GM18505 (cell line): ENCODE data around the gene PLOD1.
A peak's percentile ranks its signal among the peaks of the same experiment; 100 is the strongest.
"Not testable (repeated sequence)": the region's sequence is repeated elsewhere in the genome, so short reads cannot be mapped to it uniquely, and the experiment has no call there.

ENCODE experiments used
- ATAC-seq: cut with Tn5 transposase; IDR thresholded peaks from one replicate; pipeline ENCODE4 v1.9.1; 2021; ENCODE audit not compliant: unreplicated experiment
- POLR2A ChIP-seq: IDR thresholded peaks from 4 replicates; pipeline ENCODE4 v1.6.1; 2011; ENCODE audit warnings: borderline replicate concordance; ENCODE audit not compliant: insufficient read depth, insufficient read length; ENCODE audit errors: extremely low read depth

The PLOD1 gene

DNA sequence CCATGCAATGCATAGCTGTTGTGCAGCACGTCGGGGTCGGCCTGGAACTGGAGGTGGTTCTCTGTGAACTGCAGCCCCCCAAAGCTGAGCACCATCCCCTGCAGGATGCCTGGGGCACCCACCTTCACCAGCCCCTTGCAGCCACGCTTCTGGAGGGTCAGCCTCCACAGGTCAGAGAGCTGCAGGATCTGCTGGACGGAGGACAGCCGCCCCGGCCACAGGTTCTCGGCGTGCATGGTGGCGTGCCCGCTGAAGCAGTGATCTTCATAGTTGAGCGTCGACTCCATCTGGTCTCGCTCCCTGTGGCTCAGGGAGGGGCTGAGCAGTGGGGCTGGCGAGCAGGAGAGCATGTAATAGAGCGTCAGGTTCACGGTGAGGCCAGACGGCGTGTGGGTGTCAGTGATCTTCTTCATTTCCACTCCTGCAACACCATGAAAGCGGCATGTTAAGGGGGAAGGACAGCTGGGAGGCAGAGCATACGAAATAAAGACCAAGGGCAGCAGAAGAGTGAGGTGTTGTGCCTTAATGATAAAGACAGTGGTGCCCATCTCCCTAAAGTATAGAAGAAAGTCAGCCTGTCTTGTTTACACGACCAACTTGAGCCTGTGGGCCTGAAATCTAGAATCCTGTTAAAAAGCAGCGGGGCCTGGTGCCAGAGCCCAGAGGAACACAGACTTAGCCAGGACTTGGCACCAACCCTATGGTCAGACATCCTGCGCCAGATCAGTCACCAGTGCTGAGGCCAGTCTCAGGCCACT lies 11.3 kb upstream of the PLOD1 start:
- TF ChIP-seq POLR2A = no peak
- ATAC-seq = no peak

DNA sequence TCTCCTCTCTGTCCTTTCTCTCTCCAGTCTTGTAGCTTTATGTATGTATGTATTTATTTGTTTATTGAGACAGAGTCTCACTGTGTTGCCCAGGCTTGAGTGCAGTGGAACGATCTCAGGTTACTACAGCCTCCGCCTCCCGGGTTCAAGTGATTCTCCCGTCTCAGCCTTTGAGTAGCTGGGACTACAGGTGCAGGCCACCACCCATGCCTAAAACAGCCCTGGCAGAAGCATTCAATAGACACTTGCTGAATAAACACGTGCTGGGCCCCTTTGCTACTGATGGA lies 10.7 kb upstream of the PLOD1 start:
- TF ChIP-seq POLR2A = no peak
- no peak for ATAC-seq

DNA sequence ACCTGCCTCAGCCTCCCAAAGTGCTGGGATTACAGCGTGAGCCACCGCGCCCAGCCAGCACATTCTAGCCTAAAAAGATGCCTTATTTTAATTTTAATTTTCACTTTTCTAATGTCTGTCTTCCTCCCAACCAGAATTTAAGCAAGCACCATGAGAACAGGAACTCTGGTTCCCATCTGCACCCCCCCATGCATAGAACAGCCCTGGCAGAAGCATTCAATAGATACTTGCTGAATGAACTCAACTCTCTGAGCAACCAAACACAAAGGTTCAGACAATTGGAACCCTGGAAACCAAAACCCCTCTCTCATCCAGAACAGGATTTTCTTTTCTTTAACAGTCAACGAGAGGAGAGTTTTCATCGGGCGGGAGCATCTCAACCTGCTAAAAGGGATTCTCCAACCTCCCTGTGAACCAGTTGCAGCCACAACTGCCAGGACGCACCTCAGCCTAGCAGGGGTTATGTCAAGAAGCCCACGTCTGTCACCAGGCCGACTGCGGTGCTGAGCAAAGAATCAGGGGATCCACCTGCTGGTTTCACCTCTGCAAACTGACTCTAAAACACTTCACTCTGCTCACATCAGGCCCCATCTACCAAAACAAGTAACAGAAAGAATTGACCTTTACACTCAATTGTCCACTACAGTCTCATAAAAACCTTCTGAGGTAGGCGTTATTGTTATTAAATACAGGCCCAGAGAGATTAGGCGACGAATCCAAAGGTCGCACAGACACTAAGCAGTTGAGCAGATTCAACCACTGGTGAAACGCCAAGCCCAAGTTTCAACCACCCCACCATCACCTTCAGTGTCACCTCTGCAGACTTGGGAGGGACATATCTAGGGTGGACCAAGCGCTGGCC lies 10.0 kb upstream of the PLOD1 start:
- no peak for ATAC-seq
- no peak for TF ChIP-seq POLR2A

DNA sequence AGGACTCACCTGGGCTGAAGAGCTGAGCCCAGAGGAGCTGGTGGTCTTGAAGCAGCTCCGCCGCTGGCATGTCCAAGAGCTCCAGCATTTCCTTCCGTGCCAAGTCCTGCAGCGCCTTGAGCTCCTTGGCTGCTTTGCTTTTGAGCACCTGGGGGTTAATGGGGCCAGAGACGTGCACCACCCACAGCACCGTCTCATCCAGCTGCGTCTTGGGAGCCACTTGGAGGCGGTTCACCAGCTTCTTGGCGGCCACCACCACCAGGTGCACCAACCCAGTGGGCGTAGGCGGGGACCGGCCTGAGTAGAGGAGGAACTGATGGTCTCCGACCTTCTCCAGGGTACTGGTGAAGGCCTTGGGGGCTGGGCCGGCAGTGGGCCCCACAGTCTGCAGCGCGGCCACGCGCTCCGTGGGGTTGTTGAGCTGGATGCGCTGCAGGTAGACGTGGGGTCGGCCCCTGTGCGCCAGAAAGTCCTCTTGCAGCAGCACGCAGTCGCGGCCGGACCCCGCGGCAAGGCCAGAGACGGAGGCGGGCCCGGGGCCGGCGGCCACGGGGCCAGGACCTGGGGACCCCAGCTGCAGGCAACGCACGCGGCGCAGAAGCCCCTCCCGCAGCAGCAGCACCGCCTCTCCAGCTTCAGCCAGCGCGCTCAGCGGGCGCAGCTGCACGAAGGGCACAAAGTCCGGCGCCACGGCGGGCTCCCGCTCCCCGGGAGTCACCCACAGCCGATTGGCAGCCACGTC lies 9.2 kb upstream of the PLOD1 start:
- peak; percentile 23 for ATAC-seq

DNA sequence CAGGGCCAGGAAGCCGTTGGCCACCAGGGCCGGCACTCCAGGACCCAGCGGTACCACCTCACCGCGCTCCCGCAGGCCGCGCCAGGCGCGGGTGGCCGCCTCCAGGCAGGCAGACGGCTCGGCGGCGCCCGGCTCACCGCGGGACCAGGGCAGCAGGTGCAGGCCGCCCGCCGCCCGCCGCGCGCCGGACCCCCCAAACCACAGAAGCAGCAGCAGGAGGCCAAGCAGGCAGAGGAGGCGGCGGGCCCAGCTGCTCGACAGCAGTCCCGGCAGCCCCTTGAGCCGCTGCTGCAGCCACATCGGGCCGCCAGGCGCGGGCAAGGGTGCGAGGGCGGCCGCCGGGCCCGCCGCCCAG lies 8.6 kb upstream of the PLOD1 start:
- TF ChIP-seq POLR2A = no peak
- no peak for ATAC-seq

DNA sequence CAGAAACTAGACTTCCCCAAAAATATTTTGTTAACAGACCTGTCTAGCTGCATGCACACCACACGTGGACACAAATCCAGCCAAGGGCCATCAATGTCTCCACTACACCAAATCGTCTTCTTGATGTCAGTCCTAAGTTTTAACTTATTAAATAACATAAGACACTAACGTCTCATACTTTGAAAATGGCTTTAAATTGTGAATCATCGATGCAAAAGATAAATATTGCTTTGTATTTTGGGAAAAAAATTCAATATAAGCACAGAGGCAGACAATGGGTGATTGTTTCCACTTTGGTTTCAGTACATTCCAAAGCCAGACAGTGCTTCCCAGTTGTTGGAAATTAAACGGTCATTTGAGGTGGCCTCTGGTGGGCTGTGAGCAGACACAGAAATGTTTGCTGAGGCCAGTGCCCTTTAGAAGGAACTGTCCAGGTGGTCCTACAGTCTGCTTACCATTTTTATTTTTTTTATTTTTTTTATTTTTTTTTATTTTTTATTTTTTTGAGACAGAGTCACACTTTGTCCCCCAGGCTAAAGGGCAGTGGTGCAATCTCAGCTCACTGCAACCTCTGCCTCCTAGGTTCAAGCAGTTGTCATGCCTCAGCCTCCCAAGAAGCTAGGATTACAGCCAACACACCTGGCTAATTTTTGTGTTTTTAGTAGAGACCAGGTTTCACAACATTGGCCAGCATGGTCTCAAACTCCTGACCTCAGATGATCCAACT lies 6.5 kb upstream of the PLOD1 start:
- TF ChIP-seq POLR2A = no peak
- no peak for ATAC-seq

DNA sequence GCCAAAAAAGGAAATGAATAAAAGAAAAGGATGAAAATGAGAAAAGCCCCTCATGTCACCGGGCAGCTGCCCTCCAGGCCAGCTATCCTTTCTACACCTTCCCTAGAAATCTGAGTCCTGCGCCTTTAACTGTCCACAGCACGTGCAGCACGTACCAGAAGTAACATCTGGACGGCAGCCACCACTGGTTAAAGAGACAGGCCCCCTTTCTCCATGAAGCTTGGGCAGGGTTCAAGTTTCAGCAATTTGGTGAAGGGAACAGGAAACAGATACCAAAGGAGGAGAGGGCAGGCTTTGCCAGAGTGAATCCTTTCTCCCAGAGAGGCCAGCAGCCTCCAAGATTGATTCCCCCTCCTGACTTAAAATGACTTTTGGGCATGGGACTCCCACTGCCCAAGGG lies 4.7 kb upstream of the PLOD1 start:
- no peak for ATAC-seq
- no peak for TF ChIP-seq POLR2A

DNA sequence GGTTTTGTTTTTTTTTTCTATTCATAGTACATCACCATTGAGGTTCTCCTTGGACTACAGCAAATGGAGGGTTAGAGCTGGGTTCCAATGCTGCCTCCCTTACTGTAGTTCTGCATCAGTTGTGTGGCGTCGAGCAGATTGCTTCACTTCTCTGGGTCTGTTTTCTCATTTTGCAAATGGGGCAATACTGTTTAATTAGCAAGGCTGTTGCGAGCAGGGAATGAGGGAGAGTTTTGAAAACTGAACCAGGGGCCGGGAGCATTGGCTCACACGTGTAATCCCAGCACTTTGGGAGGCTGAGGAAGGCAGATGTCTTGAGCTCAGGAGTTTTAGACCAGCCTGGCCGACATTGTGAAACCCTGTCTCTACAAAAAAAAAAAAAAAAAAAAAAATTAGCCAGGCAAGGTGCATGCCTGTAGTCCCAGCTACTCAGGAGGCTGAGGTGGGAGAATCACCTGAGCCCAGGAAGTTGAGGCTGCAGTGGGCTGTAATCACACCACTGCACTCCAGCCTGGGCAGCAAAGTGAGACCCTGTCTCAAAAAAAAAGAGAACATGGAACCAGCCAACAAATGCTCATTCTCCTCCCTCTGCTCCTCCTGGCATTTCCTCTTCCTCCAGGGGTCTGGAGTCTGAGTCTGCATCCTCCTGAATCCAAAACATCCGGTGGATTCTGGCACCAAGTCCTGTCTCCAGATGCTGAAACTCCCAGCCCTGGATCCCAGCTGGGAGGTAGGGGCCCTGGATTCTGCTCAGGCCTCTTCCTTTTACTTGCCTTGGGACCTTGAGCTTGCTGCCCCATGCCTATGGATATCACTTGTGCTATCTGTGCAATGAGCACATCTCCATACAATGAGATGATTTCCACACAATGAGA lies 3.7 kb upstream of the PLOD1 start:
- ATAC-seq = no peak
- no peak for TF ChIP-seq POLR2A

DNA sequence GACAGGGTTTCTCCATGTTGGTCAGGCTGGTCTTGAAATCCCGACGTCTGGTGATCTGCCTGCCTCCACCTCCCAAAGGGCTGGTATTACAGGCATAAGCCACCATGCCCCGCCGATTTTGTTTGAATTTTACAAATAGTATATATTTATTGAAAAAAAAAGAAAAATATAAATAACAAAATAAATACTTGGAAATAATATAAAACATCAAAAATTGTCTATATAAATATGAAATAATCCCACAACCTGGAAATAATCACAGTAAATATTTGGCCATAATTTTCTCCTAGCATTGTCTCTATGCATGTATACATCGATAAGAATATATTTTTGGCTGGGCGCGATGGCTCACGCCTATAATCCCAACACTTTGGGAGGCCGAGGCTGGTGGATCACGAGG lies 2.7 kb upstream of the PLOD1 start:
- ATAC-seq = no peak
- no peak for TF ChIP-seq POLR2A

DNA sequence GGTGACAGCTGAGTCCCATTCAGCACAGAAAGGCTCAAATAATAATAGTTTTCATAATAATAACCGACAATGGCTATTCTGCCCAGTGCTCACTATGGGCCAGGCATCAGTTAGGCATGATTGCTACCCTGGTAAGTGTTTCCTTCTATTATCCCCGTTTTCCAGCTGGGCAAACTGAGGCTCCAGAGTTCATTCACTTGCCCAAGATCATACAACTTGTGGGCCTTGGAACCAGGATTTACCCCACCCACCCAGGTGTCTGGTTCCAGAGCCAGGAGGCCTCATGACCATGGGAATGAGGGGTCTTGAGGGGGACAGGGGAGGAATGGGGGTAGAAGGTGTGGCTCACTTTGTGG lies 518 bp downstream of the PLOD1 start:
- ATAC-seq = no peak
- no peak for TF ChIP-seq POLR2A

DNA sequence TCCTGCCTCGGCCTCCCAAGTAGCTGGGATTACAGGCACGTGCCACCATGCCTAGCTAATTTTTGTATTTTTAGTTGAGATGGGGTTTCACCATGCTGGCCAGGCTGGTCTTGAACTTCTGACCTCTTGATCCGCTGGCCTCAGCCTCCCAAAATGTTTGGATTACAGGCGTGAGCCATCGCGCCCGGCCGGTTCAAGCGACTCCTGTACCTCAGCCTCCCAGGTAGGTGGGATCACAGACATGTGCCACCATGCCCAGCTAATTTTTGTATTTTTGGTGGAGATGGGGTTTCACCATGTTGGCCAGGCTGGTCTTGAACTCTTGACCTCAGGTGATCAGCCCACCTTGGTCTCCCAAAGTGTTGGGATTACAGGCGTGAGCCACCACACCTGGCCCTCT lies 1.2 kb downstream of the PLOD1 start:
- ATAC-seq = not testable (repeated sequence)

DNA sequence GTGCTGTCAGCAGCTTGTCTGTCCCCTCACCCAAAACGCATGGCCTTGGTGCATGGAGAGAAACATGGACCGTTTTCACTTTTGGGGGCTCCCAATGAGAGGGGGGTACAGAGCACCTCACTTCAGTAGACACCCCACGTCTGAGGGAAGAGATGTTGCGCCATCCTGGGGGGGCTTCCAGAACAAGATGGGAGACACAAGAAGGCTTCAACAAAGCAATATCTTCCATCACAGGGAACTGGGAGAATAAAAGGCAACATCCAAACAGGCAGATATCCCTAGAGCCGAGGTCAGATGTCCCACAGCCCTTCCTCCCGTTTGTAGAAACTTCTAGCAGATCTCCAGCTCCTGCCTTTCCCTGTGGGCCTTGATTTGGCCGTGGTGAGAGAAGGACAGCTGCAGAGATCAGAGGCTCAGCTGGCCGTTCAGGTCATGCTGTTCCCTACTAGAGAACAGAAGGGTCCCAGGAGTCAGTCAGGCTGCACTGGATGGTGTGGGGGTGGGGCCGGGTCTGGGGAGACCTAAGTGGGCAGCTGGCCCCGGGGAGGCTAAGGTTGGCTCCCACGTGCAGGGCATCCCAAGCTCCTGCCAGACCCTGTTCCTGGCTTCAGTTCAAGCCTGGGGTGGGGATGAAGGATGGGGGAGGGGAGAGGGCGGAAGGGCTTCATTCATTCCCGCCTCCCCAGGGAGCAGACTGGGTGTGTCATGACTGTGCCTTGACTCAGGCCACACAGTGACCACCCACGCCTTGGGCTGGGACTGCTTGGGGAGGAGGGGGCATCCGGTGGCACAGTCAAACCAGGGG lies 4.4 kb downstream of the PLOD1 start:
- TF ChIP-seq POLR2A = no peak
- no peak for ATAC-seq

DNA sequence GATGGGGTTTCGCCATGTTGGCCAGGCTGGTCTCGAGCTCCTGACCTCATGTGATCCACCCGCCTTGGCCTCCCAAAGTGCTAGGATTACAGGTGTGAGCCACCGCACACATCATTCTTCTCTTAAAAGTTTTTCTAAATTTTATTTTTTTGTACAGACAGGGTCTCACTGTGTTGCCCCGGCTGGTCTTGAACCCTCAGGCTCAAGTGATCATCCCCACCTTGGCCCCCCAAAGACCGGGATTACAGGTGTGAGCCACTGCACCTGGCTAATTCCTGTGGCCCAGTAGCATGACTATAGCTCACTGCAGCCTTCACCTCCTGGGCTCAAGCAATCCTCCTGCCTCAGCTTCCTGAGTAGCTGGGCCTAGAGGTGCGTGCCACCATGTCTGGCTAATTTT lies 5.3 kb downstream of the PLOD1 start:
- ATAC-seq = not testable (repeated sequence)
